AML-193 (cell line): ENCODE results near the gene C2orf49.

Experiments used
- DNase-seq, 2 experiments: peaks; one replicate each; lab custom pipeline; 2025; lab: John Stamatoyannopoulos, UW

Gene C2orf49

DNA sequence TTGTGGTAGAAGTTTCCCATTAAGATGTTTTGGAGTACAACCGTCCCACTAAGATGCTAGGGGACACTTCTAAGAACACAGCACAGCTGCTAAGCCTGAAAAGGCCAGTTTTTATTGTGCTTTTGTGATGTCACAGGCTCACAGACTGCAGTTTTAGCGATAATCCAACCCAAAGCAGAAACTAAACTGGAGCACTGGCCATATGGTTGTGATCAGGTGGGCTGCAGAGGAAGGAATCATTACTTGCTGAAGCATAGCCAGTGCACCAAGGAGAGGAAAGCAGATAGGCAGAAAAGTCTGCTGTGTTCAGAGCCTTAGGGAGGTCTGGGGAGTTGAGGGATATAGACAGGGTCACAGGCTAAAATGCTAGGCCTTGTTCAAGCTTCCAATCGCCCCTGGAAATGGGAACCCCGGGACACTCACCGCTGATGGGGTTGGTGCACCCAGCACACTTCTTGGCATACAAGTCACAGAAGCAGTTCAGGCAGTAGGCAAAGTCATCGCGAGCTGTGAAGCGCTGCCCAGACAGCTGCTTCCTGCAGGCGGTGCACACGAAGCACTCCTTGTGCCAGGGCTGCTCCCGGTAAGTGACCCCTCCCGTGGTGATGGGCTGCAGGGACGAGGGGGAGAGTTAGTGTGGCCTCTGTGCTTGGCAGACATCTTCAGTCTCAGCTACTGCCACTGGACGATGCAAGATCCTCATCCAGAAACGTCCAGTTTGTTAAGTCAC, 25.7 kb downstream of the C2orf49 start:
- no peak for DNase-seq

DNA sequence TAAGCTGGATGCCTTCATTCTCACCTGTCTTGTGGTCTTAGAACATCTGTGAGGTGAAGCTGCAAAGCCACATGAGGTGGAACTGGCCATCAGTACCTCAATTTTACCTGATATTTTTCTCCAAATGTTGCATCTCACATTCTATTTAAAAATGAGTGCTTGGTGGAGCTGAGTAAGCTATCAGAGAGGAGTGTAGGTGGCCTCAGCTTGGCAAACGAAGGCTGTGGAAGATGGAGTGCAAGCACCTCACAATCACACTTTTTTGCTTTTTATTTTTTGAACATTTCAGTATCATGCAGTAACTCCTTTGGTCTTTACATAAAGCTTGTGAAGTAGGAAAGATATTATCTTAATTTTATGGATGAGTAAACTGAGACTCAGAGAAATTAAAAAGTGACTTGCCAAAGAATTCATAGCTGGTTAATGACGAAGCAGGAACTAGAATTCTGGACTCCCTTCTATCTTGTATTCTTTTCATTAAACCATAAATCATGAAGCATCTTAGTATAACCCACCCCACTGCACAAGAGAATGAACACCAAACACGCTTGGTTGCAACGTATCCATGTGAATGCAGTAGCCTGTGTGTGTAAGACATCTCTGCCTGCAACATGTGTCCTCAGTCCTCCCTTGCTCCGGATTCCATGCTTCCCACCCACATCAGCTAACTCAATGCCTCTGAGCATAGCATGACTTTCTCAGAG, 27.2 kb downstream of the C2orf49 start:
- DNase-seq = no peak

- no peak for DNase-seq
Measured at GRCh38 chr2:105365206-105365605, 27.9 kb downstream of the C2orf49 start.

DNA sequence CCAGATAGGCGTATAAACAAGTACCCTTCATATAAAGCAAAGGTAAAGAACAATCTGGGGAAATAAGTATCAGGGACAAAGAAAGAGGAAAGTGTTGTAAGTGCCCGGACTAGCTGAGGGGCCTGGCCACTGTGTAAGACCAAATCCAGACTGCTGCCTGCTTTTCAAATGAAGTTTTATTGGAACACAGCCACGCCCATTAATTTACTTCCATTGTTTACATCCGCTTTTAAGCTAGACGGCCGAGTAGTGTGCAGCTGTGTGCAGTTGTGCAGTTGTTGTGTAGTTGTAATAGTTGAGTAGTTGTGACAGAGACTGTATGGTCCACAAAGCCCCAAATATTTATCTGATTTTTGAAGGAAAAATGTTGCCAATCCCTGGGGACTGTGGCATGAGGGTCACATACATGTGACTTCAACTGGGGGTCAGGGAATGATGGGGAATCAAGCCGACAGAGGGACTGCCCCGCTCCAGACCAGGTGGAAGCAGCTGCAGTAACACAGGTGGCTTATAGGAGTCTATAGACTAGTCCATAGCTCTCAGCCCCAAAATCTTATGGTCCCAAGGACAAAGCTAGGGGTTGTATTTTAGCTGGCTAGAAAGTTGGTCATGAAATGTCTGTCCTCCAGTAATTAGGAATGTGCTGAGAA, 31.5 kb downstream of the C2orf49 start:
- DNase-seq = no peak

GRCh38 chr2:105369777-105370690, 32.7 kb downstream of the C2orf49 start:
- peak; percentile 77 to 82 for DNase-seq

GRCh38 chr2:105371156-105371555, 33.8 kb downstream of the C2orf49 start:
- DNase-seq = no peak

DNA sequence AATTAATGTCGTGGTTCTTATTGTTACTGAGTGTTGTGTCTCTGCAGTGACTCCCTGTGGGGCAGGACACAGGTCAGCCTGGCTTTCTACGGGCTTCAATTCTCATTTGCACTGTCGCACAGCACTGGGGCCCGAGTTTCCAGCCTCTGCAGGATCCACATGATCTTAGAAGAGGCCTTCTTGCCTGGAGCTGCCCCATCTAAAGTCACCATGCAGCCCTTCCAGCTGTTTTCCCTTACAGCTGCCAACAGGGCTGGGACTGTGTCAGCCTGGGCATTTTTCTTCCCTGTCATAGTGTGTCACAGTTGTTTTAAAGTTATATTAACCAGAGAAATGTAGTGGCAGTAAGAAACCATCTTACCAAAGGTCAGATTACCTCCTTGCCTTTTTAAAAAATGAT, 34.5 kb downstream of the C2orf49 start:
- DNase-seq = no peak

GRCh38 chr2:105373344-105373781, 36.0 kb downstream of the C2orf49 start:
- no peak for DNase-seq

DNA sequence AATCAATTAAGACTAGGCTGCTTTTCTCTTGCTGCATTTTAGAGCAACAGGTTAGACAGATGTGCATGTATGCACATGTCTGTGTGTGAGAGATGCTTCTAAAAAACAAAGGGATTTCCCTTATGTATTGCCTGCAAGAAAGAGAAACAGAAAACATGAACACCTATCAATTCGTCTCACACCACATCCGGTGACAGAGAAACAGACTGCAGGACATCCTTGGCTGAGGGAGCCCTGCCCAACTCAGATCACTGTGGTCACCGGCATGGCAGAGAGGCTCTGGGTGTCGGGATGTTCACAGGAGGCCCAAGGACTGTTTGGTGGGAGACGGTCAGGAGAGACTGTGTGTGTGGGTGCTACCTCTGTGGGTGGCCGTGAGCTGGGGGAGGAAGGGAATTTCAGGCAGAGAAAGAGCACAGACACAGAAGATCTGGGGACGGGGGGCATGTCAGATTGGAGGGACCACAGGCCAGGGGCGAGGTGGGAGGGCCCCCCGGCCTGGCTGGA, 36.6 kb downstream of the C2orf49 start:
- DNase-seq = no peak

- no peak for DNase-seq
Measured at GRCh38 chr2:105375001-105375561, 37.7 kb downstream of the C2orf49 start.

- no peak for DNase-seq
Measured at GRCh38 chr2:105376010-105376409, 38.7 kb downstream of the C2orf49 start.

GRCh38 chr2:105376789-105377240, 39.5 kb downstream of the C2orf49 start:
- DNase-seq = no peak

DNA sequence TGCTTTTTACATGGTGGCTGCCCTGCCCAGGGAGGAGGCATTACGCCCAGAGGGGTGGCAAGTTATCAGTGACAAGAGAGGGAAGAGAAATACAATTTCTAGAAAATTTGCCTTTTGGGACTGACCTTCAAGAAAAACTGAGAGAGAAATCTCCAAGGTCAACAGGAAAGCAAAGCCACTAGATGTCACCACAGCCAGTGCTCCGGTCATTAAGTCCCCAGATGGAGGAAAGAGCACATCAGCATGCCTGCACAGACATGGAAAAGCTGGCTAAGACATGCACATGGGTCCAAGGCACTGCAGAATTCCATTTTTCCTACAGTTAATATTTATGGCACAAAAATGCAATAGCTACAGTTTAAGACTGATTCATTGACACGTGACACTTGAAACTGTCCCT, 40.5 kb downstream of the C2orf49 start:
- no peak for DNase-seq

DNA sequence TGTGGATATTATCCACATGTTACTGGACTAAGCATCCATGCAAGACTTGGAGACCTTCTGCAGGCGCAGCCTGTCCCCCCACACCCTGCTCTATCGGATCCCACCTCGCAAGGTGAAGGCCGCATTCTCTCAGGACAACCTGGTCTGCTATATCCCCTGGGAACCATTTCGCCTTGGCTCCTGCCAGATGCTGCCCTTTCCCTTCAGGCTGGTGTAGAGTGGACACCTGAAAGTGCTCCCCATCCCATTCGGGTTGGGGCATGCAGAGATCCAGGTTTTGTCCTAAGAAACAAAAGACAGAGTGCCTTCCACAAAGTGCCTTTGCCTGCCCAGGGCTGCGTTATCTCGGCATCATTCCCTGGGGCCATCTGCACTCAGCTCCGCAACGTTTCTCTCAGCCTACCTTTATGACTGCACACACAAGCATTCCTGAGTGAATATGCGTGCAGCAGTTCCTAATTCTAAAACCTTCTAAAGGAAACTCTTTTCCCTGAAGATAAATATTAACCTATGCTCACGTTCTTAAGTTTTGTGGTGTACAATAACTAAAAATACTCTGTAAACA, 41.0 kb downstream of the C2orf49 start:
- no peak for DNase-seq

DNA sequence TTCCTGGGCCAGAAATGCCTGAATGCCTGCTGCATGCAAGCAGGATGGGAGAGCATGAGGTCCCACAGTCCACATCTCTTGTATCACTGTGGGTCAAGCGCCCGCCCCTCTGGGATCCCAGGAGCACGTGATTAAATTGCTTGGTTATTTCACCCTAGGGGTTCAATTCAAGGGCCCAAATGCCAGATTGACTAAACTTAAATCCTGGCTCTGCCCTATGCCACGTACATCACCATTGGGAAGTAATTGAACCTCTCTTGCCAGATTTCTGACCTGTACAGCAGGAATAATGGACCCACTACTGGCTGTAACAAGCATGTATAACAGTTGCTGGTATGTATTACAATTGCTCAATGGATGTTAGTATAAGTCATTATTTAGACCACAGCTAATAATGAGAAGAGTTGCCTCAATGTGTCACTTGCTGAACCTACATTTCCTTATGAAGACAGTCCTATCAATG, 41.6 kb downstream of the C2orf49 start:
- DNase-seq = no peak

DNA sequence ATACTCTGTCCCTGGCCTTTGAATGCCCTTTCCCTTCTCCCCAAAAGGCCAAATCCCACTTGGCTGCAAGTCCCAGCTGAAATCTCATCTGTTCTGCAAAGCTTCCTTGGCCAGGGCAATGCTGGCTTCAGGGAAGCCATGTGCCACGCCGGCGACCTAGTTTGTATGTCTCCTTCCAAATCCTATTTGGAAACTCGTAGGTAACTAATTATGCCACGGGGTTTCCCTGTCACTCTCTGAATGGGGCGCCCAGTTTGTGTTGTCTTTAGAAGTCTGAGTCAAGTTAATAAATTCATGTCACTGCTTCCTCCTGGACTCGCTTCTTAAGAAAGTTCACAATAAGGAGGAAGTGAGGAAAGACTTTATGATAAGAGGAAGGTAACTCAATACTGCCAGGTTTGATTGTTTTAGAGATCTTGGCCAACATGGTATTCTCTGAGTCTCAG, 42.4 kb downstream of the C2orf49 start:
- DNase-seq = no peak

GRCh38 chr2:105380432-105381100, 43.2 kb downstream of the C2orf49 start:
- no peak for DNase-seq

DNA sequence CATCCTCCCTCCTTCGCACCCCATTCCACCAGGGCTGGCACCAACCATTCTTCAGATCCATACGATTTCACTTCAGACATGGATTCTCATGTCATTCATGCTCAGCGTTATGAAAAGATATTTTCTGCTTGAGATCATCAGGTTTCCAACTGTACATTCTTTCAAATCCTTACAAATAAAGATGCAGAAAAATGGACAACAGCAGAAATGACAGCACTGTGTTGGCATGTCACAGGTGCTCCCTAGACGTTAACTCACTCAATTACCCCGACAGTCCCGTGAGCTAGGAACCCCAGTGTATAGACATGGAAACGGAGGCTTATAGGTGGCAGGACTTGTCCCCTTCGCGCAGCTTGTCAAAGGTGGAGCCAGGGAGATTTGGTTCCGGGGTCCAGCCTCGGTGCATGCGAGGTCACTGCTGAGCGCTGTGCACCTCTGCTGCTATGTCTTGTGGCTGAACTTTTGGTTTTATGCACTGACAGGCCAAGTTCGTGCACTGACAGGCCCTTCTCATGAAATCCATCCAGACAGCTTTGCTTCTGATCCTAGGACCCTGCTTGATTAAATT, 43.8 kb downstream of the C2orf49 start:
- no peak for DNase-seq

- no peak for DNase-seq
Measured at GRCh38 chr2:105382177-105382576, 44.8 kb downstream of the C2orf49 start.
